Fibroblast of lung (primary cell): Measurements from ENCODE around the gene PPAN. TPM values are rescaled to one million over a fixed set of nuclear protein-coding genes. Genes with fewer than 3 reads are reported as not detected.

Experiments
- DNase-seq, 2 donors: peaks; one replicate each; pipeline versions ENCODE4 v3.0.0 to v3.0.0-alpha.2; 2010; ENCODE audit warnings: low read depth in 2 of 2
- H2AFZ ChIP-seq: 2 replicates; pipeline ENCODE4 v1.5.1; 2012; ENCODE audit warnings: low read length, control low read depth, inconsistent platforms
- H3K27ac ChIP-seq: 2 replicates; pipeline ENCODE4 v1.5.1; 2011; ENCODE audit warnings: low read length, control low read depth; ENCODE audit not compliant: insufficient read depth
- H3K27me3 ChIP-seq: 2 replicates; pipeline ENCODE4 v1.5.1; 2011; ENCODE audit warnings: mild to moderate bottlenecking, low read length; ENCODE audit not compliant: control insufficient read depth, insufficient read depth
- H3K36me3 ChIP-seq: 2 replicates; pipeline ENCODE4 v1.5.1; 2011; ENCODE audit warnings: low read length; ENCODE audit not compliant: control insufficient read depth, insufficient read depth
- H3K4me1 ChIP-seq: 2 replicates; pipeline ENCODE4 v1.5.1; 2011; ENCODE audit warnings: low read length; ENCODE audit not compliant: control insufficient read depth, insufficient read depth; ENCODE audit errors: extremely low read depth
- H3K4me2 ChIP-seq: 2 replicates; pipeline ENCODE4 v1.5.1; 2011; ENCODE audit warnings: low read length, control low read depth; ENCODE audit not compliant: insufficient read depth; ENCODE audit errors: extremely low read depth
- H3K4me3 ChIP-seq, 4 experiments: fragments of 200-600 bp in 1 of 4; sonication (generic) in 1 of 4; replicated peaks in 1 of 4; 2 replicates each; pipeline ENCODE4 v1.5.1; 2011 to 2016; ENCODE audit warnings: low read length in 4 of 4, low read depth in 3 of 4, mild to moderate bottlenecking in 3 of 4, control low read depth in 2 of 4, inconsistent platforms in 1 of 4, mixed read lengths in 1 of 4; ENCODE audit not compliant: insufficient read depth in 1 of 4; ENCODE audit errors: control extremely low read depth in 1 of 4
- H3K79me2 ChIP-seq: 2 replicates; pipeline ENCODE4 v1.5.1; 2012; ENCODE audit warnings: mild to moderate bottlenecking, low read length, inconsistent platforms; ENCODE audit not compliant: control insufficient read depth, insufficient read depth
- H3K9ac ChIP-seq: 2 replicates; pipeline ENCODE4 v1.5.1; 2011; ENCODE audit warnings: mild to moderate bottlenecking, low read length, control low read depth; ENCODE audit not compliant: insufficient read depth
- H3K9me3 ChIP-seq: 2 replicates; pipeline ENCODE4 v1.5.1; 2012; ENCODE audit warnings: low read depth, low read length; ENCODE audit not compliant: control insufficient read depth, insufficient read depth
- H4K20me1 ChIP-seq: 2 replicates; pipeline ENCODE4 v1.5.1; 2011; ENCODE audit warnings: low read length; ENCODE audit not compliant: control insufficient read depth, insufficient read depth; ENCODE audit errors: extremely low read depth
- EZH2 ChIP-seq: IDR thresholded peaks from 2 replicates; pipeline ENCODE4 v1.5.1; 2012; ENCODE audit warnings: low read length, control low read depth, mild to moderate bottlenecking; ENCODE audit errors: missing control alignments
- polyA plus RNA-seq, 2 donors: library from polyadenylated mRNA; depleted of rRNA in 1 of 2; stranded (reverse) in 1 of 2; unstranded in 1 of 2; fragments of >200 nt; gene quantifications; 2 replicates each; pipeline ENCODE4 v1.2.1, GENCODE V29; 2011 to 2012; ENCODE audit warnings: missing spikeins in 1 of 2
- total RNA-seq: library from RNA; depleted of rRNA; stranded (reverse); fragments of >200 nt; gene quantifications from 2 replicates; pipeline ENCODE4 v1.2.1, GENCODE V29; 2014
- TF ChIP-seq, protein P1 (sequence below), 2 donors: IDR thresholded peaks in 1 of 2; conservative IDR thresholded peaks in 1 of 2; 1 replicate in 1 of 2; 2 replicates in 1 of 2; pipeline ENCODE4 v1.5.1; 2011 to 2012; ENCODE audit warnings: low read length in 2 of 2, control low read depth in 1 of 2, inconsistent platforms in 1 of 2, low read depth in 1 of 2, mild to moderate bottlenecking in 1 of 2

The PPAN gene
- total and polyA plus RNA-seq, 2 donors (not counting 1 experiment from before 2014, with no cell fraction given): 15.3 to 22.6 TPM

DNA sequence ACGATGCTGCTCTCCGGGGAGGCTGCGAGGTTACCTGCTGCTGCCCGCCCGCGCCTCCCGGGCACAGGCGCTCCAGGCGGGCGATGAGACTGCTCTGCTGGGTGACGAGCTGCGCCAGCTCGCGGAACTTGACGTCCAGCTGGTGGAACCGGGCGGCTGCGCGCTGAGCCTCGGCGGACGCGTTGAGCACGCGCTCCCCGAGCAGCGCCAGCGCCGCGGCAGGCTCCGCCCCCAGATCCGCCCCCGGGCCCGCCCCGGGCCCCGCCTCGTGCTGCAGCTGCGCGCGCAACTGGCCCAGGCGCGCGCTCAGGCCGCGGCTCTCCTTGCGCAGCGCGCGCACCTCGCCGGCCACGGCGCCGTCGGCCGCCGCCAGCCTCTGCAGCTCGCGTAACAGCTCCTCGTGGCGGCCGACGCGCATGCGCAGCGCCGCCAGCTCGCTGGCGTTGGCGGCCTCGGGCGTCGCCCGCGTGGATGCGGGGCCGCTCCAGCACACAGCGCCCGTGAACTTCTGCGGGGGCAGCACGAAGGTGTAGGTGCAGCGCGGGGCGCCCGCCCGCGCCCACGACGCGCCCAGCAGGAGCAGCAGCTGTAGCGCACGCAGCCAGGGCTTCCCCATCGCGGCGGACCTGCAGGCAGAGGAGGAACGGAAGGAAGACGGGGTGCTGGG is 10.1 kb upstream of the PPAN start:
- TF ChIP-seq EZH2: no peak
- TF ChIP-seq, protein P1, sequence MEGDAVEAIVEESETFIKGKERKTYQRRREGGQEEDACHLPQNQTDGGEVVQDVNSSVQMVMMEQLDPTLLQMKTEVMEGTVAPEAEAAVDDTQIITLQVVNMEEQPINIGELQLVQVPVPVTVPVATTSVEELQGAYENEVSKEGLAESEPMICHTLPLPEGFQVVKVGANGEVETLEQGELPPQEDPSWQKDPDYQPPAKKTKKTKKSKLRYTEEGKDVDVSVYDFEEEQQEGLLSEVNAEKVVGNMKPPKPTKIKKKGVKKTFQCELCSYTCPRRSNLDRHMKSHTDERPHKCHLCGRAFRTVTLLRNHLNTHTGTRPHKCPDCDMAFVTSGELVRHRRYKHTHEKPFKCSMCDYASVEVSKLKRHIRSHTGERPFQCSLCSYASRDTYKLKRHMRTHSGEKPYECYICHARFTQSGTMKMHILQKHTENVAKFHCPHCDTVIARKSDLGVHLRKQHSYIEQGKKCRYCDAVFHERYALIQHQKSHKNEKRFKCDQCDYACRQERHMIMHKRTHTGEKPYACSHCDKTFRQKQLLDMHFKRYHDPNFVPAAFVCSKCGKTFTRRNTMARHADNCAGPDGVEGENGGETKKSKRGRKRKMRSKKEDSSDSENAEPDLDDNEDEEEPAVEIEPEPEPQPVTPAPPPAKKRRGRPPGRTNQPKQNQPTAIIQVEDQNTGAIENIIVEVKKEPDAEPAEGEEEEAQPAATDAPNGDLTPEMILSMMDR (conservative IDR thresholded peaks at IDR 0.05 in 1 of 2, IDR thresholded peaks at IDR 0.05 in 1 of 2; ENCODE audit: low read depth in 1 of 2, low read length in 2 of 2): no peak
- H2AFZ ChIP-seq: peak overlapping the region; percentile 95
- no peaks in the 10 kb centered on the region for H3K27me3 ChIP-seq
- peaks cover 8% of the 10 kb centered on the region for H3K36me3 ChIP-seq
- peak overlapping the region; percentile 51 for H3K27ac ChIP-seq
- H3K4me3 ChIP-seq: peak overlapping the region; percentile 33 to 58 (median 36)
- H3K79me2 ChIP-seq: no peaks in the 10 kb centered on the region
- DNase-seq: peak; percentile 80 to 89
- H3K9me3 ChIP-seq: no peaks in the 10 kb centered on the region
- peak overlapping the region; percentile 63 for H3K9ac ChIP-seq
- H4K20me1 ChIP-seq: no peaks in the 10 kb centered on the region
- peaks cover 10% of the 10 kb centered on the region for H3K4me1 ChIP-seq
- peak overlapping the region; percentile 92 for H3K4me2 ChIP-seq

GRCh38 chr19:10096615-10096963 is 9.6 kb upstream of the PPAN start:
- peak overlapping the region; percentile 63 for H3K9ac ChIP-seq
- H3K4me2 ChIP-seq: peak overlapping the region; percentile 92

DNA sequence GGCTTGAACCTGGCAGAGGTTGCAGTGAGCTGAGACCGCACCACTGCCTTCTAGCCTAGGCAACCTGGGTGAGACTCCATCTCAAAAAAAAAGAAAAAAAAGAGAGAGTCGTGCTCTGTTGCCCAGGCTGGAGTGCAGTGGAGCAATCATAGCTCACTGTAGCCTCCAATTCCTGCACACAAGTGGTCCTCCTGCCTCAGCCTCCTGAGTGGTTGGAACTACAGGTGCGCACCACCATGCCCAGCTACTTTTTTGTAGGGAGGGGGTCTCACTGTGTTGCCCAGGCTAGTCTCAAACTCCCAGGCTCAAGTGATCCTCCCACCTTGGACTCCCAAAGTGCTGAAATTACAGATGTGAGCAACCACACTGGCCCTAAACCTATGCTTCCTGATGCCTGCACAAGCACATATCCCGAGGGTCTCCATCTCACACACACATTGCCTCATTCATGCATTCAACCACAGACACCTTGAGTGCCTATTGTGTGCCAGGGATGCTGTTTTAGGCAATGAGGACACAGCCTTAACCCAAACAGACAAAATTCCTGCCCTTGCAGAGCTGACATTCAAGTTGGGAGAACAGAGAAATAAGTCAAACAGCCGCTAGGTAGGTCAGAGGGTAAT is 5.9 kb upstream of the PPAN start:
- H3K4me1 ChIP-seq: peaks cover 10% of the 10 kb centered on the region
- H3K36me3 ChIP-seq: no peaks in the 10 kb centered on the region
- no peak overlapping the region for H2AFZ ChIP-seq
- no peaks in the 10 kb centered on the region for H4K20me1 ChIP-seq
- no peak overlapping the region for H3K4me3 ChIP-seq
- H3K27ac ChIP-seq: no peak overlapping the region
- H3K4me2 ChIP-seq: no peak overlapping the region
- no peak for TF ChIP-seq EZH2
- TF ChIP-seq, protein P1 (conservative IDR thresholded peaks at IDR 0.05 in 1 of 2, IDR thresholded peaks at IDR 0.05 in 1 of 2; ENCODE audit: low read depth in 1 of 2, low read length in 2 of 2): no peak
- H3K27me3 ChIP-seq: no peaks in the 10 kb centered on the region
- no peak overlapping the region for H3K9ac ChIP-seq
- H3K79me2 ChIP-seq: no peaks in the 10 kb centered on the region
- no peaks in the 10 kb centered on the region for H3K9me3 ChIP-seq
- DNase-seq: no peak

More at GRCh38 chr19:10096615-10096963, 9.6 kb upstream of the PPAN start:
- no peak for DNase-seq
- no peaks in the 10 kb centered on the region for H3K79me2 ChIP-seq
- no peaks in the 10 kb centered on the region for H4K20me1 ChIP-seq
- peaks cover 5% of the 10 kb centered on the region for H3K36me3 ChIP-seq
- H3K9me3 ChIP-seq: no peaks in the 10 kb centered on the region
- H3K27me3 ChIP-seq: no peaks in the 10 kb centered on the region
- H3K4me3 ChIP-seq: peak overlapping the region; percentile 33 to 58 (median 36)
- TF ChIP-seq, protein P1 (conservative IDR thresholded peaks at IDR 0.05 in 1 of 2, IDR thresholded peaks at IDR 0.05 in 1 of 2; ENCODE audit: low read depth in 1 of 2, low read length in 2 of 2): no peak
- TF ChIP-seq EZH2: no peak
- peaks cover 10% of the 10 kb centered on the region for H3K4me1 ChIP-seq
- peak overlapping the region; percentile 51 for H3K27ac ChIP-seq
- H2AFZ ChIP-seq: peak overlapping the region; percentile 95
